Vagina (tissue), 2 donors: ENCODE data around the gene PLK5.

Experiments used
- CTCF ChIP-seq, 3 experiments: fragments of 450-650 bp in 2 of 3; fragments of 200-600 bp in 1 of 3; sonication (generic) in 1 of 3; IDR thresholded peaks; one replicate each; pipeline ENCODE4 v1.5.1; 2017 to 2019; ENCODE audit warnings: antibody characterized with exemption in 3 of 3, mild to moderate bottlenecking in 2 of 3, moderate library complexity in 2 of 3
- POLR2A ChIP-seq, 2 donors: fragments of 450-650 bp; IDR thresholded peaks; one replicate each; pipeline ENCODE4 v1.6.1; 2017; ENCODE audit warnings: antibody characterized with exemption in 2 of 2, mild to moderate bottlenecking in 2 of 2, moderate library complexity in 2 of 2

GRCh38 chr19:1505991-1506881 is 17.6 kb upstream of the PLK5 start:
- no peak for TF ChIP-seq CTCF (IDR thresholded peaks at IDR 0.05)
- no peak for TF ChIP-seq POLR2A (IDR thresholded peaks at IDR 0.05)
